HEK293 (cell line): ENCODE results near the gene RSKR.

Source experiments
- HOXA7 ChIP-seq: sonication (generic); formaldehyde crosslinking; IDR thresholded peaks from 2 replicates; pipeline ENCODE4 v1.8.1; 2022; ENCODE audit warnings: missing genetic modification reagents, borderline replicate concordance
- ZBTB21 ChIP-seq: fragments of 450-650 bp; formaldehyde crosslinking; IDR thresholded peaks from 2 replicates; pipeline ENCODE4 v1.5.1; 2017; ENCODE audit warnings: missing biosample characterization, missing genetic modification characterization
- ZBTB8A ChIP-seq: fragments of 450-650 bp; formaldehyde crosslinking; IDR thresholded peaks from 2 replicates; pipeline ENCODE4 v1.5.1; 2016; ENCODE audit warnings: missing biosample characterization, missing genetic modification characterization
- ZFHX2 ChIP-seq: fragments of 450-650 bp; formaldehyde crosslinking; conservative IDR thresholded peaks from 2 replicates; pipeline ENCODE4 v1.5.1; 2016; ENCODE audit warnings: missing biosample characterization, missing genetic modification characterization
- ZNF24 ChIP-seq: fragments of 450-650 bp; formaldehyde crosslinking; IDR thresholded peaks from 2 replicates; pipeline ENCODE4 v1.5.1; 2016; ENCODE audit warnings: missing biosample characterization, missing genetic modification characterization
- ZNF274 ChIP-seq, 2 experiments: fragments of 200-500 bp in 1 of 2; fragments of 450-650 bp in 1 of 2; sonication (Bioruptor generic) in 1 of 2; formaldehyde crosslinking in 1 of 2; IDR thresholded peaks; 2 replicates each; pipeline versions ENCODE4 v1.5.1 to v1.6.1; 2014 to 2016; ENCODE audit warnings: borderline replicate concordance in 1 of 2, inconsistent platforms in 1 of 2, low read length in 1 of 2, missing biosample characterization in 1 of 2, missing genetic modification characterization in 1 of 2
- ZNF558 ChIP-seq: fragments of 450-650 bp; formaldehyde crosslinking; IDR thresholded peaks from 2 replicates; pipeline ENCODE4 v1.5.1; 2016; ENCODE audit warnings: missing biosample characterization, missing genetic modification characterization
- ZNF621 ChIP-seq: fragments of 450-650 bp; formaldehyde crosslinking; IDR thresholded peaks from 2 replicates; pipeline ENCODE4 v1.5.1; 2017; ENCODE audit warnings: missing biosample characterization, missing genetic modification characterization
- ZNF785 ChIP-seq: fragments of 450-650 bp; formaldehyde crosslinking; IDR thresholded peaks from 2 replicates; pipeline ENCODE4 v1.5.1; 2016; ENCODE audit warnings: missing biosample characterization, missing genetic modification characterization
- ZNF830 ChIP-seq: fragments of 450-650 bp; IDR thresholded peaks from 2 replicates; pipeline ENCODE4 v1.5.0; 2018; ENCODE audit warnings: missing biosample characterization, missing genetic modification characterization, low read depth, mild to moderate bottlenecking, moderate library complexity
- TF ChIP-seq, protein P1 (sequence below): fragments of 450-650 bp; formaldehyde crosslinking; conservative IDR thresholded peaks from 2 replicates; pipeline ENCODE4 v1.5.1; 2016; ENCODE audit warnings: low read depth, missing biosample characterization, missing genetic modification characterization
- TF ChIP-seq, protein P2 (sequence below): fragments of 450-650 bp; formaldehyde crosslinking; IDR thresholded peaks from 2 replicates; pipeline ENCODE4 v1.5.1; 2016; ENCODE audit warnings: missing biosample characterization, missing genetic modification characterization
- TF ChIP-seq, protein P3 (sequence below): sonication (generic); formaldehyde crosslinking; IDR thresholded peaks from 2 replicates; pipeline ENCODE4 v1.8.1; 2022; ENCODE audit warnings: mild to moderate bottlenecking, moderate library complexity, missing genetic modification reagents

DNA sequence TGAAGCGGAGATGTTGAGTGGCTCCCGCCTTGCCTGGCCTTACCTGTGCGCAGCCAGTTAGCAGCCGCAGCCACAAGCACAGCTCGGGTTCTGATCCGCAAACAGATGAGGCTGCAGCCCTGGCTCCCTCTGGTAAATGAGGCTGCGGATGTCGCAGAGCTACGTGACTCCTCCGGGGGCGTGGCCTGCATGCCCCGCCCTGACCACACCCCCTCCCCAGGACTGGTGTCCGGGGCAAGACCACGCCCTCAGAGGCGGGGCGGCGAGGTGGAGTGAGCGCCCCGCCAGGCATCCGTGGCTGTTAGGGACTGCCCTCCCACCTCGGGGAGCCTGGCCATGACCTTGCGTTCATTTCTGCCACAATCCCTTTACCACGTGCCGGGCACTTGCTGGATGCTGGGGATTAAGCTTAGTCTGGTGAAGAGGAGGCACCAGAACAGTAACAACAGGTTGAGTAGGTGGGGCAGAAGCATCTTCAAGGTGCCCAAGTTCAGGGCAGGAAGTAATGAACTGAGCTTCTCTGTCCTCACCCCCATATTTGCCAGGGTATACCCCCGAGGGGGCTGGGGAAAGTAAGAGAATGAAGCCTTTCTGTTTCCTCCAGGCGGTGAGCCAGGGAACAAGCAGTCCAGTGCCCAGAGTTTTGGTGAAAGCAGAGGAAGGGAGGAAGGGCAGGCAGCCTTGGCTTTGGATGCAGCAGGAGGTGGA lies 37.1 kb downstream of the RSKR start, which contains the start of gene ALDOC:
- no peak for TF ChIP-seq ZBTB21 (tag by site-specific recombination)
- TF ChIP-seq, protein P1, sequence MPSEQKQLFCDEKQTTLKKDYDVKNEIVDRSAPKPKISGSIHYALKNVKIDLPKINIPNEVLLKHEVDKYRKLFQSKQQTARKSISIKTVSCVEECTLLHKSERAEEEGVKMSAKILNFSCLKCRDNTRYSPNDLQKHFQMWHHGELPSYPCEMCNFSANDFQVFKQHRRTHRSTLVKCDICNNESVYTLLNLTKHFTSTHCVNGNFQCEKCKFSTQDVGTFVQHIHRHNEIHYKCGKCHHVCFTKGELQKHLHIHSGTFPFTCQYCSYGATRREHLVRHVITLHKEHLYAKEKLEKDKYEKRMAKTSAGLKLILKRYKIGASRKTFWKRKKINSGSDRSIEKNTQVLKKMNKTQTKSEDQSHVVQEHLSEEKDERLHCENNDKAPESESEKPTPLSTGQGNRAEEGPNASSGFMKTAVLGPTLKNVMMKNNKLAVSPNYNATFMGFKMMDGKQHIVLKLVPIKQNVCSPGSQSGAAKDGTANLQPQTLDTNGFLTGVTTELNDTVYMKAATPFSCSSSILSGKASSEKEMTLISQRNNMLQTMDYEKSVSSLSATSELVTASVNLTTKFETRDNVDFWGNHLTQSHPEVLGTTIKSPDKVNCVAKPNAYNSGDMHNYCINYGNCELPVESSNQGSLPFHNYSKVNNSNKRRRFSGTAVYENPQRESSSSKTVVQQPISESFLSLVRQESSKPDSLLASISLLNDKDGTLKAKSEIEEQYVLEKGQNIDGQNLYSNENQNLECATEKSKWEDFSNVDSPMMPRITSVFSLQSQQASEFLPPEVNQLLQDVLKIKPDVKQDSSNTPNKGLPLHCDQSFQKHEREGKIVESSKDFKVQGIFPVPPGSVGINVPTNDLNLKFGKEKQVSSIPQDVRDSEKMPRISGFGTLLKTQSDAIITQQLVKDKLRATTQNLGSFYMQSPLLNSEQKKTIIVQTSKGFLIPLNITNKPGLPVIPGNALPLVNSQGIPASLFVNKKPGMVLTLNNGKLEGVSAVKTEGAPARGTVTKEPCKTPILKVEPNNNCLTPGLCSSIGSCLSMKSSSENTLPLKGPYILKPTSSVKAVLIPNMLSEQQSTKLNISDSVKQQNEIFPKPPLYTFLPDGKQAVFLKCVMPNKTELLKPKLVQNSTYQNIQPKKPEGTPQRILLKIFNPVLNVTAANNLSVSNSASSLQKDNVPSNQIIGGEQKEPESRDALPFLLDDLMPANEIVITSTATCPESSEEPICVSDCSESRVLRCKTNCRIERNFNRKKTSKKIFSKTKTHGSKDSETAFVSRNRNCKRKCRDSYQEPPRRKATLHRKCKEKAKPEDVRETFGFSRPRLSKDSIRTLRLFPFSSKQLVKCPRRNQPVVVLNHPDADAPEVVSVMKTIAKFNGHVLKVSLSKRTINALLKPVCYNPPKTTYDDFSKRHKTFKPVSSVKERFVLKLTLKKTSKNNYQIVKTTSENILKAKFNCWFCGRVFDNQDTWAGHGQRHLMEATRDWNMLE = no peak
- TF ChIP-seq, protein P2, sequence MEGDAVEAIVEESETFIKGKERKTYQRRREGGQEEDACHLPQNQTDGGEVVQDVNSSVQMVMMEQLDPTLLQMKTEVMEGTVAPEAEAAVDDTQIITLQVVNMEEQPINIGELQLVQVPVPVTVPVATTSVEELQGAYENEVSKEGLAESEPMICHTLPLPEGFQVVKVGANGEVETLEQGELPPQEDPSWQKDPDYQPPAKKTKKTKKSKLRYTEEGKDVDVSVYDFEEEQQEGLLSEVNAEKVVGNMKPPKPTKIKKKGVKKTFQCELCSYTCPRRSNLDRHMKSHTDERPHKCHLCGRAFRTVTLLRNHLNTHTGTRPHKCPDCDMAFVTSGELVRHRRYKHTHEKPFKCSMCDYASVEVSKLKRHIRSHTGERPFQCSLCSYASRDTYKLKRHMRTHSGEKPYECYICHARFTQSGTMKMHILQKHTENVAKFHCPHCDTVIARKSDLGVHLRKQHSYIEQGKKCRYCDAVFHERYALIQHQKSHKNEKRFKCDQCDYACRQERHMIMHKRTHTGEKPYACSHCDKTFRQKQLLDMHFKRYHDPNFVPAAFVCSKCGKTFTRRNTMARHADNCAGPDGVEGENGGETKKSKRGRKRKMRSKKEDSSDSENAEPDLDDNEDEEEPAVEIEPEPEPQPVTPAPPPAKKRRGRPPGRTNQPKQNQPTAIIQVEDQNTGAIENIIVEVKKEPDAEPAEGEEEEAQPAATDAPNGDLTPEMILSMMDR (tag by site-specific recombination) = no peak
- no peak for TF ChIP-seq ZNF621 (tag by site-specific recombination)
- TF ChIP-seq ZFHX2 (tag by site-specific recombination) = no peak
- TF ChIP-seq ZNF830 (tag by site-specific recombination) = no peak
- TF ChIP-seq ZNF558 = no peak
- no peak for TF ChIP-seq ZNF24 (tag by site-specific recombination)
- TF ChIP-seq ZNF274 (IDR thresholded peaks at IDR 0.05; ENCODE audit: low read length) = no peak
- no peak for TF ChIP-seq ZNF274 (tag by site-specific recombination; IDR thresholded peaks at IDR 0.05; ENCODE audit: borderline replicate concordance)
- TF ChIP-seq ZBTB8A (tag by site-specific recombination) = no peak
- no peak for TF ChIP-seq HOXA7 (CRISPR knock-in tag)
- TF ChIP-seq ZNF785 (tag by site-specific recombination) = no peak
- TF ChIP-seq, protein P3, sequence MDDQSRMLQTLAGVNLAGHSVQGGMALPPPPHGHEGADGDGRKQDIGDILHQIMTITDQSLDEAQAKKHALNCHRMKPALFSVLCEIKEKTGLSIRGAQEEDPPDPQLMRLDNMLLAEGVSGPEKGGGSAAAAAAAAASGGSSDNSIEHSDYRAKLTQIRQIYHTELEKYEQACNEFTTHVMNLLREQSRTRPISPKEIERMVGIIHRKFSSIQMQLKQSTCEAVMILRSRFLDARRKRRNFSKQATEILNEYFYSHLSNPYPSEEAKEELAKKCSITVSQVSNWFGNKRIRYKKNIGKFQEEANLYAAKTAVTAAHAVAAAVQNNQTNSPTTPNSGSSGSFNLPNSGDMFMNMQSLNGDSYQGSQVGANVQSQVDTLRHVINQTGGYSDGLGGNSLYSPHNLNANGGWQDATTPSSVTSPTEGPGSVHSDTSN (CRISPR knock-in tag) = no peak
